Measurements from ENCODE around the gene SMARCAD1. TPM values are rescaled to one million over a fixed set of nuclear protein-coding genes. Genes with fewer than 3 reads are reported as not detected.
"Not testable (repeated sequence)": the region's sequence is repeated elsewhere in the genome, so short reads cannot be mapped to it uniquely, and the experiment has no call there.

SMARCAD1 gene
- total and polyA plus RNA-seq, 8 donors = 4.9 to 53.2 (median 12.7) TPM

- 74 to 84% (median 79%) methylated on average over 3 of the region's 3 CpGs for WGBS, 5 donors
- Histone ChIP-seq H3K36me3 (no peaks in the 10 kb centered on the region), H3K4me3 (no peak overlapping the region), H3K9me3 (no peaks in the 10 kb centered on the region), H3K4me1 (no peaks in the 10 kb centered on the region), H3K27ac (no peak overlapping the region), H3K27me3 (no peaks in the 10 kb centered on the region)
- TF ChIP-seq, protein P1, sequence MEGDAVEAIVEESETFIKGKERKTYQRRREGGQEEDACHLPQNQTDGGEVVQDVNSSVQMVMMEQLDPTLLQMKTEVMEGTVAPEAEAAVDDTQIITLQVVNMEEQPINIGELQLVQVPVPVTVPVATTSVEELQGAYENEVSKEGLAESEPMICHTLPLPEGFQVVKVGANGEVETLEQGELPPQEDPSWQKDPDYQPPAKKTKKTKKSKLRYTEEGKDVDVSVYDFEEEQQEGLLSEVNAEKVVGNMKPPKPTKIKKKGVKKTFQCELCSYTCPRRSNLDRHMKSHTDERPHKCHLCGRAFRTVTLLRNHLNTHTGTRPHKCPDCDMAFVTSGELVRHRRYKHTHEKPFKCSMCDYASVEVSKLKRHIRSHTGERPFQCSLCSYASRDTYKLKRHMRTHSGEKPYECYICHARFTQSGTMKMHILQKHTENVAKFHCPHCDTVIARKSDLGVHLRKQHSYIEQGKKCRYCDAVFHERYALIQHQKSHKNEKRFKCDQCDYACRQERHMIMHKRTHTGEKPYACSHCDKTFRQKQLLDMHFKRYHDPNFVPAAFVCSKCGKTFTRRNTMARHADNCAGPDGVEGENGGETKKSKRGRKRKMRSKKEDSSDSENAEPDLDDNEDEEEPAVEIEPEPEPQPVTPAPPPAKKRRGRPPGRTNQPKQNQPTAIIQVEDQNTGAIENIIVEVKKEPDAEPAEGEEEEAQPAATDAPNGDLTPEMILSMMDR (IDR thresholded peaks at IDR 0.05) = no peak
- TF ChIP-seq POLR2AphosphoS5 (IDR thresholded peaks at IDR 0.05) = no peak
- TF ChIP-seq EP300 (IDR thresholded peaks at IDR 0.05) = no peak
- no peak for TF ChIP-seq POLR2A (IDR thresholded peaks at IDR 0.05)
- no peak for DNase-seq
- intact Hi-C loops (cut with DNase I; ENCODE audit: low total_unique reads) = no loop called here
Observed at GRCh38 chr4:94336303-94336702, 128.6 kb downstream of the SMARCAD1 start.

DNA sequence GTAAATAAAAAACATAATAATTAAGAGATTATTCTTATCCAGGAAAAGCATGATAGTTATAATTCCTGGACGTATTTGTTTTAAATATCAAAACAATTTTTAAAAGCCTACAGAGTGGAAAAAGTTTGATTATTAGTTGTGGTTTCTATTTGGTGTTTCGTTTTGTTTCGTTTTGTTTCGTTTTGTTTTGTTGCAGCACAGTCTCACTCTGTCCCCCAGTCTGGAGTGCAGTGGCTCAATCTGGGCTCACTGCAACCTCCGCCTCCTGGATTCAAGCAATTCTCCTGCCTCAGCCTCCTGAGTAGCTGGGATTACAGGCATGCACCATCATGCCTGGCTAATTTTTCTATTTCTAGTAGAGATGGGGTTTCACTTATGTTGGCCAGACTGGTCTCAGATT is 129.1 kb downstream of the SMARCAD1 start:
- H3K9me3 ChIP-seq; intact Hi-C loops (cut with DNase I; ENCODE audit: low total_unique reads); DNase-seq; H3K36me3 ChIP-seq; H3K4me3 ChIP-seq; H3K27me3 ChIP-seq; H3K4me1 ChIP-seq; H3K27ac ChIP-seq: not testable (repeated sequence)
- WGBS, 5 donors = 62 to 77% (median 69%) methylated on average over 5 of the region's 5 CpGs

DNA sequence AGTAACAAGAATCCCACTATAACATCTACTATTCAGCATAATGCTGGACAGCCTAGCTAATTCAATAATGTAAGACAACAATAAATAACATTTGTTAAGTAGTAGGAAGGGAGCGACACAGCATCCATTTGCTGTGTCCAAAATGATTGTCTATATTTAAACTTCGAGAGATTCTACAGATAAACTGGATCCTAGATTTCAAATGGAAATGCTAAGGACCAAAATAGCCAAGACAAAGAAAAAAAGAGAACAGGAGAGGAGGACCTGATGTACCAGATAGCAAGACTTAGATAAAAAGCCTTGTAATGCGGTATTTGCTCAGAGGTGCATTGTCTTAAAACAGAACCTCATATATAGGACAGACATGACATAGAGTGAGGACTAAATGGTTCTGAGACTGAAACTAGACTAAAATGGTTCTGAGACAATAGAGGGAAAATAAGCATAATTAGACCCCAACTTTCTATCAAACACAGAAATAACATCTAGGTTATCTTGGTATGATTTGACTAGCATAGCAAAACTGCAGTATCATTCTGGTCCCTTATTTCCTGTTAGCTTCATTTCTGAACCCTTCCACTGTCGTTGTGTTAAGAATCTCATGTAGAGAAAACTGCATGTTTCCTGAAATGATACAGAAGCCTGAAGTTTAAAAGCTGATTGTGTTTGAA is 131.2 kb downstream of the SMARCAD1 start:
- 61 to 77% (median 71%) methylated on average over 4 of the region's 4 CpGs for WGBS, 5 donors
- no peak for TF ChIP-seq EP300 (IDR thresholded peaks at IDR 0.05)
- TF ChIP-seq, protein P1 (IDR thresholded peaks at IDR 0.05) = no peak
- no peak for TF ChIP-seq POLR2A (IDR thresholded peaks at IDR 0.05)
- TF ChIP-seq POLR2AphosphoS5 (IDR thresholded peaks at IDR 0.05) = no peak
- no peaks in the 10 kb centered on the region for H3K9me3 ChIP-seq
- H3K27me3 ChIP-seq = no peaks in the 10 kb centered on the region
- intact Hi-C loops (cut with DNase I; ENCODE audit: low total_unique reads) = no loop called here
- no peaks in the 10 kb centered on the region for H3K36me3 ChIP-seq
- no peaks in the 10 kb centered on the region for H3K4me1 ChIP-seq
- H3K4me3 ChIP-seq = no peak overlapping the region
- DNase-seq = no peak
- no peak overlapping the region for H3K27ac ChIP-seq

GRCh38 chr4:94339779-94340178 is 132.1 kb downstream of the SMARCAD1 start:
- no peaks in the 10 kb centered on the region for H3K36me3 ChIP-seq
- intact Hi-C loops (cut with DNase I; ENCODE audit: low total_unique reads) = no loop called here
- no peak overlapping the region for H3K4me3 ChIP-seq
- TF ChIP-seq POLR2AphosphoS5 (IDR thresholded peaks at IDR 0.05) (no peak), EP300 (IDR thresholded peaks at IDR 0.05) (no peak), POLR2A (IDR thresholded peaks at IDR 0.05) (no peak)
- TF ChIP-seq, protein P1 (IDR thresholded peaks at IDR 0.05) = no peak
- DNase-seq = no peak
- no peaks in the 10 kb centered on the region for H3K27me3 ChIP-seq
- H3K9me3 ChIP-seq = no peaks in the 10 kb centered on the region
- no peak overlapping the region for H3K27ac ChIP-seq
- 80 to 88% (median 84%) methylated on average over 9 of the region's 9 CpGs for WGBS, 5 donors
- no peaks in the 10 kb centered on the region for H3K4me1 ChIP-seq

Other genes starting within 250 kb of the SMARCAD1 start
- gene HPGDS, start 135.0 kb downstream of the SMARCAD1 start, total RNA-seq = 10 to 100 TPM in 1 of 5 donors, 1 to 10 TPM in 2, not detected in 2; 2.6 to 26.4 (median 2.8) TPM
- 1 to 10 TPM in 2 of 3 donors, under 1 TPM in 1; 0.30 to 8.6 (median 4.9) TPM for gene HPGDS, start 135.0 kb downstream of the SMARCAD1 start, polyA plus RNA-seq
- gene PDLIM5, start 244.1 kb downstream of the SMARCAD1 start, total RNA-seq = 100 to 1,000 TPM in 1 of 5 donors, 10 to 100 TPM in 4; 37.9 to 311 (median 64.0) TPM
- gene PDLIM5, start 244.1 kb downstream of the SMARCAD1 start, polyA plus RNA-seq = 10 to 100 TPM; 23.7 to 31.5 (median 24.6) TPM

Measured in stomach (tissue), 9 donors.